H1 (cell line): ENCODE data around the gene GJB3. TPM values are rescaled to one million over a fixed set of nuclear protein-coding genes. Genes with fewer than 3 reads are reported as not detected.

ENCODE experiments used
- ASH2L ChIP-seq: fragments of 200-600, 300-600 bp; sonication (generic); IDR thresholded peaks from one replicate; pipeline ENCODE4 v1.7.1; 2017; ENCODE audit warnings: low read length
- CTCF ChIP-seq, 3 experiments: IDR thresholded peaks; 1 replicate in 2 of 3; 2 replicates in 1 of 3; pipeline versions ENCODE4 v1.5.1 to v1.6.1; 2011; ENCODE audit warnings: low read length in 3 of 3, mild to moderate bottlenecking in 3 of 3, inconsistent platforms in 2 of 3, low read depth in 1 of 3, moderate library complexity in 1 of 3; ENCODE audit not compliant: insufficient read depth in 1 of 3; ENCODE audit errors: control extremely low read depth in 1 of 3
- HDAC2 ChIP-seq, 2 experiments: fragments of 300-600 bp in 1 of 2; sonication (generic) in 1 of 2; IDR thresholded peaks; 2 replicates each; pipeline ENCODE4 v1.6.1; 2011 to 2012; ENCODE audit warnings: low read depth in 2 of 2, low read length in 2 of 2, mild to moderate bottlenecking in 2 of 2, moderate library complexity in 2 of 2, borderline replicate concordance in 1 of 2, inconsistent platforms in 1 of 2
- NRF1 ChIP-seq: IDR thresholded peaks from 2 replicates; pipeline ENCODE4 v1.6.1; 2011; ENCODE audit warnings: mild to moderate bottlenecking, low read depth, low read length, improper control_type of control experiment
- SAP30 ChIP-seq: fragments of 300-600 bp; sonication (generic); IDR thresholded peaks from 2 replicates; pipeline ENCODE4 v1.7.1; 2012; ENCODE audit warnings: low read length, moderate library complexity, mild to moderate bottlenecking, inconsistent platforms; ENCODE audit not compliant: insufficient read depth, insufficient replicate concordance
- SRF ChIP-seq: IDR thresholded peaks from 2 replicates; pipeline ENCODE4 v1.6.1; 2011; ENCODE audit warnings: mild to moderate bottlenecking, low read depth, low read length, moderate library complexity
- TCF12 ChIP-seq: IDR thresholded peaks from 2 replicates; pipeline ENCODE4 v1.6.1; 2011; ENCODE audit warnings: low read depth, mild to moderate bottlenecking, low read length
- polyA plus RNA-seq, 7 experiments: library from polyadenylated mRNA; depleted of rRNA in 3 of 7; stranded (reverse) in 5 of 7; unstranded in 2 of 7; fragments of >200 nt in 5 of 7; fragments of 200-250 nt in 2 of 7; gene quantifications; 1 replicate in 5 of 7; 2 replicates in 1 of 7; 4 replicates in 1 of 7; pipeline versions ENCODE4 v1.2.1 to v1.2.3, GENCODE V29; 2011 to 2013; ENCODE audit warnings: missing spikeins in 2 of 7, mixed read lengths in 2 of 7
- total RNA-seq: library from RNA; stranded (reverse); fragmentation: NEBNext Ultra II Directional; extraction: Animal tissue kit (Norgen Biotek cat#: 25700); gene quantifications from 2 replicates; pipeline ENCODE4 v1.2.1, GENCODE V29; 2021

Gene GJB3
- total and polyA plus RNA-seq, 2 of the 8 experiments (the other 6 are each of a cell fraction or from before 2014, with no cell fraction given) = 0.93 to 1.6 TPM

- TF ChIP-seq SRF = no peak
- TF ChIP-seq TCF12 = no peak
- no peak for TF ChIP-seq SAP30
- TF ChIP-seq CTCF (IDR thresholded peaks at IDR 0.05; ENCODE audit: control extremely low read depth in 1 of 3, insufficient read depth in 1 of 3, low read depth in 1 of 3, low read length in 3 of 3) = no peak
- no peak for TF ChIP-seq HDAC2 (IDR thresholded peaks at IDR 0.05; ENCODE audit: borderline replicate concordance in 1 of 2, low read depth in 2 of 2, low read length in 2 of 2)
- no peak for TF ChIP-seq ASH2L
- TF ChIP-seq NRF1 = no peak
These were observed 6.1 kb upstream of the GJB3 start (continued) for GRCh38 chr1:34774957-34775356.
